GM12801 (cell line): ENCODE results near the gene MAP2K1.

Experiments used
- CTCF ChIP-seq: IDR thresholded peaks from one replicate; pipeline ENCODE4 v1.5.1; 2011; ENCODE audit warnings: control low read depth; ENCODE audit not compliant: insufficient read length; ENCODE audit errors: extremely low read depth

The MAP2K1 gene

GRCh38 chr15:66535056-66535455, 148.3 kb downstream of the MAP2K1 start:
- TF ChIP-seq CTCF, result no peak
